GM19043 (cell line): ENCODE data around the gene MIPEP.

Experiments
- ATAC-seq: cut with Tn5 transposase; IDR thresholded peaks from one replicate; pipeline ENCODE4 v1.9.1; 2021; ENCODE audit warnings: low read depth; ENCODE audit not compliant: unreplicated experiment

The MIPEP gene

GRCh38 chr13:23724196-23724970, 164.8 kb downstream of the MIPEP start:
- no peak for ATAC-seq

GRCh38 chr13:23723471-23723870, 165.7 kb downstream of the MIPEP start:
- no peak for ATAC-seq

GRCh38 chr13:23722726-23723453, 166.3 kb downstream of the MIPEP start:
- ATAC-seq, result no peak

- no peak for ATAC-seq
Observed at GRCh38 chr13:23718996-23719395, 170.2 kb downstream of the MIPEP start.

GRCh38 chr13:23716401-23716800, 172.8 kb downstream of the MIPEP start:
- no peak for ATAC-seq

- ATAC-seq, result no peak
Observed at GRCh38 chr13:23715762-23716235, 173.4 kb downstream of the MIPEP start.

GRCh38 chr13:23715092-23715761, 174.0 kb downstream of the MIPEP start:
- no peak for ATAC-seq

GRCh38 chr13:23714672-23715071, 174.5 kb downstream of the MIPEP start:
- ATAC-seq, result no peak

GRCh38 chr13:23711355-23711754, 177.8 kb downstream of the MIPEP start:
- ATAC-seq, result no peak

- ATAC-seq, result no peak
Observed at GRCh38 chr13:23710366-23710765, 178.8 kb downstream of the MIPEP start.

GRCh38 chr13:23709536-23709935, 179.7 kb downstream of the MIPEP start:
- ATAC-seq, result no peak

- ATAC-seq, result no peak
Observed at GRCh38 chr13:23707674-23708073, 181.5 kb downstream of the MIPEP start.

- ATAC-seq, result no peak
Observed at GRCh38 chr13:23705583-23705982, 183.6 kb downstream of the MIPEP start.

- no peak for ATAC-seq
Observed at GRCh38 chr13:23703246-23703860, 185.8 kb downstream of the MIPEP start.

- no peak for ATAC-seq
Observed at GRCh38 chr13:23701636-23702035, 187.6 kb downstream of the MIPEP start.

- ATAC-seq, result no peak
Observed at GRCh38 chr13:23701186-23701585, 188.0 kb downstream of the MIPEP start.

- no peak for ATAC-seq
Observed at GRCh38 chr13:23699271-23699670, 189.9 kb downstream of the MIPEP start.

GRCh38 chr13:23697772-23698313, 191.4 kb downstream of the MIPEP start:
- ATAC-seq, result no peak

GRCh38 chr13:23696610-23697009, 192.6 kb downstream of the MIPEP start:
- ATAC-seq, result no peak

GRCh38 chr13:23695711-23696464, 193.3 kb downstream of the MIPEP start:
- ATAC-seq, result peak; percentile 83
